ENCODE data around the gene KCNJ10. TPM values are rescaled to one million over a fixed set of nuclear protein-coding genes. Genes with fewer than 3 reads are reported as not detected.

Gene KCNJ10
- total and polyA plus RNA-seq, 5 donors from 2014 or later = not detected

GRCh38 chr1:160021376-160022074, 48.4 kb downstream of the KCNJ10 start:
- Histone ChIP-seq H3K36me3 (ENCODE audit: control insufficient read depth, insufficient read depth, low read length) (no peaks in the 10 kb centered on the region), H3K9me3 (ENCODE audit: control insufficient read depth in 2 of 2, low read length in 2 of 2) (no peaks in the 10 kb centered on the region), H3K27ac (ENCODE audit: insufficient read depth, low read length, poor library complexity, severe bottlenecking) (no peak overlapping the region), H3K4me3 (ENCODE audit: low read depth, low read length) (no peak overlapping the region), H3K27me3 (ENCODE audit: control insufficient read depth, insufficient read depth, low read length) (peaks cover 2% of the 10 kb centered on the region), H3K4me1 (ENCODE audit: control insufficient read depth, insufficient read depth, low read length, poor library complexity, severe bottlenecking) (no peaks in the 10 kb centered on the region)
- Mint-ChIP-seq H3K9me3 (peaks cover 0 to 2% (median 0%) of the 10 kb centered on the region in 7 donors), H3K27me3 (peaks cover 17% of the 10 kb centered on the region), H3K27ac (peak overlapping the region in 1 of 3 donors; percentile 16), H3K36me3 (peaks cover 7% of the 10 kb centered on the region), H3K4me3 (no peak overlapping the region), H3K4me1 (no peaks in the 10 kb centered on the region)
- DNase-seq (no peak), ATAC-seq (ENCODE audit: low read depth in 2 of 2) (no peak)

- Histone ChIP-seq H3K36me3 (ENCODE audit: control insufficient read depth, insufficient read depth, low read length) (no peaks in the 10 kb centered on the region), H3K4me3 (ENCODE audit: low read depth, low read length) (no peak overlapping the region), H3K9me3 (ENCODE audit: control insufficient read depth in 2 of 2, low read length in 2 of 2) (no peaks in the 10 kb centered on the region), H3K27me3 (ENCODE audit: control insufficient read depth, insufficient read depth, low read length) (peaks cover 2% of the 10 kb centered on the region), H3K4me1 (ENCODE audit: control insufficient read depth, insufficient read depth, low read length, poor library complexity, severe bottlenecking) (no peaks in the 10 kb centered on the region), H3K27ac (ENCODE audit: insufficient read depth, low read length, poor library complexity, severe bottlenecking) (no peak overlapping the region)
- Mint-ChIP-seq H3K9me3 (peaks cover 0 to 2% (median 0%) of the 10 kb centered on the region in 7 donors), H3K27ac (peak overlapping the region in 1 of 3 donors; percentile 13), H3K36me3 (no peaks in the 10 kb centered on the region), H3K4me3 (no peak overlapping the region), H3K27me3 (peaks cover 17% of the 10 kb centered on the region), H3K4me1 (no peaks in the 10 kb centered on the region)
- DNase-seq (no peak), ATAC-seq (ENCODE audit: low read depth in 2 of 2) (no peak)
Observed at GRCh38 chr1:160020196-160020595, 49.8 kb downstream of the KCNJ10 start.

- Histone ChIP-seq H3K27ac (ENCODE audit: insufficient read depth, low read length, poor library complexity, severe bottlenecking) (no peak overlapping the region), H3K4me3 (ENCODE audit: low read depth, low read length) (no peak overlapping the region), H3K27me3 (ENCODE audit: control insufficient read depth, insufficient read depth, low read length) (peaks cover 2% of the 10 kb centered on the region), H3K36me3 (ENCODE audit: control insufficient read depth, insufficient read depth, low read length) (no peaks in the 10 kb centered on the region), H3K9me3 (ENCODE audit: control insufficient read depth in 2 of 2, low read length in 2 of 2) (no peaks in the 10 kb centered on the region), H3K4me1 (ENCODE audit: control insufficient read depth, insufficient read depth, low read length, poor library complexity, severe bottlenecking) (no peaks in the 10 kb centered on the region)
- H3K4me1 Mint-ChIP-seq = no peaks in the 10 kb centered on the region
- no peak overlapping the region for H3K27ac Mint-ChIP-seq
- H3K9me3 Mint-ChIP-seq = peaks cover 0 to 2% (median 0%) of the 10 kb centered on the region in 7 donors
- H3K36me3 Mint-ChIP-seq = no peaks in the 10 kb centered on the region
- DNase-seq = no peak
- no peak overlapping the region for H3K4me3 Mint-ChIP-seq
- ATAC-seq (ENCODE audit: low read depth in 2 of 2) = no peak
- peaks cover 18% of the 10 kb centered on the region for H3K27me3 Mint-ChIP-seq
Observed at GRCh38 chr1:160018900-160019299, 51.1 kb downstream of the KCNJ10 start.

GRCh38 chr1:160018347-160018746, 51.6 kb downstream of the KCNJ10 start:
- H3K4me3 Mint-ChIP-seq = no peak overlapping the region
- ATAC-seq (ENCODE audit: low read depth in 2 of 2) (no peak), DNase-seq (no peak)
- H3K27ac ChIP-seq (ENCODE audit: insufficient read depth, low read length, poor library complexity, severe bottlenecking) = no peak overlapping the region
- H3K4me3 ChIP-seq (ENCODE audit: low read depth, low read length) = no peak overlapping the region
- H3K27me3 ChIP-seq (ENCODE audit: control insufficient read depth, insufficient read depth, low read length) = peaks cover 2% of the 10 kb centered on the region
- H3K36me3 Mint-ChIP-seq = no peaks in the 10 kb centered on the region
- peaks cover 24% of the 10 kb centered on the region for H3K27me3 Mint-ChIP-seq
- H3K36me3 ChIP-seq (ENCODE audit: control insufficient read depth, insufficient read depth, low read length) = no peaks in the 10 kb centered on the region
- H3K4me1 Mint-ChIP-seq = no peaks in the 10 kb centered on the region
- no peaks in the 10 kb centered on the region for H3K4me1 ChIP-seq (ENCODE audit: control insufficient read depth, insufficient read depth, low read length, poor library complexity, severe bottlenecking)
- H3K27ac Mint-ChIP-seq = no peak overlapping the region
- H3K9me3 Mint-ChIP-seq = peaks cover 0 to 2% (median 0%) of the 10 kb centered on the region in 7 donors
- H3K9me3 ChIP-seq (ENCODE audit: control insufficient read depth in 2 of 2, low read length in 2 of 2) = no peaks in the 10 kb centered on the region

- Histone ChIP-seq H3K36me3 (ENCODE audit: control insufficient read depth, insufficient read depth, low read length) (no peaks in the 10 kb centered on the region), H3K27me3 (ENCODE audit: control insufficient read depth, insufficient read depth, low read length) (peaks cover 2% of the 10 kb centered on the region), H3K4me1 (ENCODE audit: control insufficient read depth, insufficient read depth, low read length, poor library complexity, severe bottlenecking) (no peaks in the 10 kb centered on the region), H3K4me3 (ENCODE audit: low read depth, low read length) (no peak overlapping the region), H3K9me3 (ENCODE audit: control insufficient read depth in 2 of 2, low read length in 2 of 2) (no peaks in the 10 kb centered on the region), H3K27ac (ENCODE audit: insufficient read depth, low read length, poor library complexity, severe bottlenecking) (no peak overlapping the region)
- DNase-seq (no peak), ATAC-seq (ENCODE audit: low read depth in 2 of 2) (no peak)
- Mint-ChIP-seq H3K4me3 (no peak overlapping the region), H3K27me3 (peaks cover 26% of the 10 kb centered on the region), H3K27ac (no peak overlapping the region), H3K36me3 (no peaks in the 10 kb centered on the region), H3K9me3 (peaks cover 0 to 2% (median 0%) of the 10 kb centered on the region in 7 donors), H3K4me1 (no peaks in the 10 kb centered on the region)
Observed at GRCh38 chr1:160017592-160017991, 52.4 kb downstream of the KCNJ10 start.

GRCh38 chr1:160011781-160012180, 58.2 kb downstream of the KCNJ10 start:
- no peaks in the 10 kb centered on the region for H3K4me1 ChIP-seq (ENCODE audit: control insufficient read depth, insufficient read depth, low read length, poor library complexity, severe bottlenecking)
- ATAC-seq (ENCODE audit: low read depth in 2 of 2) (no peak), DNase-seq (no peak)
- H3K36me3 ChIP-seq (ENCODE audit: control insufficient read depth, insufficient read depth, low read length) = no peaks in the 10 kb centered on the region
- H3K36me3 Mint-ChIP-seq = no peaks in the 10 kb centered on the region
- H3K27me3 ChIP-seq (ENCODE audit: control insufficient read depth, insufficient read depth, low read length) = peaks cover 16% of the 10 kb centered on the region
- H3K4me3 Mint-ChIP-seq = no peak overlapping the region
- H3K9me3 Mint-ChIP-seq = no peaks in the 10 kb centered on the region
- H3K27ac ChIP-seq (ENCODE audit: insufficient read depth, low read length, poor library complexity, severe bottlenecking) = no peak overlapping the region
- no peak overlapping the region for H3K4me3 ChIP-seq (ENCODE audit: low read depth, low read length)
- H3K4me1 Mint-ChIP-seq = no peaks in the 10 kb centered on the region
- peaks cover 35% of the 10 kb centered on the region for H3K27me3 Mint-ChIP-seq
- H3K9me3 ChIP-seq (ENCODE audit: control insufficient read depth in 2 of 2, low read length in 2 of 2) = no peaks in the 10 kb centered on the region
- no peak overlapping the region for H3K27ac Mint-ChIP-seq

- Histone ChIP-seq H3K36me3 (ENCODE audit: control insufficient read depth, insufficient read depth, low read length) (no peaks in the 10 kb centered on the region), H3K27ac (ENCODE audit: insufficient read depth, low read length, poor library complexity, severe bottlenecking) (no peak overlapping the region), H3K9me3 (ENCODE audit: control insufficient read depth in 2 of 2, low read length in 2 of 2) (no peaks in the 10 kb centered on the region), H3K4me3 (ENCODE audit: low read depth, low read length) (no peak overlapping the region), H3K4me1 (ENCODE audit: control insufficient read depth, insufficient read depth, low read length, poor library complexity, severe bottlenecking) (no peaks in the 10 kb centered on the region), H3K27me3 (ENCODE audit: control insufficient read depth, insufficient read depth, low read length) (peaks cover 16% of the 10 kb centered on the region)
- H3K4me1 Mint-ChIP-seq = no peaks in the 10 kb centered on the region
- H3K27ac Mint-ChIP-seq = no peak overlapping the region
- ATAC-seq (ENCODE audit: low read depth in 2 of 2) (no peak), DNase-seq (no peak)
- H3K4me3 Mint-ChIP-seq = no peak overlapping the region
- no peaks in the 10 kb centered on the region for H3K9me3 Mint-ChIP-seq
- no peaks in the 10 kb centered on the region for H3K36me3 Mint-ChIP-seq
- peaks cover 35% of the 10 kb centered on the region for H3K27me3 Mint-ChIP-seq
Observed at GRCh38 chr1:160009801-160010200, 60.2 kb downstream of the KCNJ10 start.

- no peaks in the 10 kb centered on the region for H3K9me3 Mint-ChIP-seq
- Histone ChIP-seq H3K27me3 (ENCODE audit: control insufficient read depth, insufficient read depth, low read length) (peaks cover 16% of the 10 kb centered on the region), H3K27ac (ENCODE audit: insufficient read depth, low read length, poor library complexity, severe bottlenecking) (no peak overlapping the region), H3K4me1 (ENCODE audit: control insufficient read depth, insufficient read depth, low read length, poor library complexity, severe bottlenecking) (no peaks in the 10 kb centered on the region), H3K9me3 (ENCODE audit: control insufficient read depth in 2 of 2, low read length in 2 of 2) (no peaks in the 10 kb centered on the region), H3K4me3 (ENCODE audit: low read depth, low read length) (no peak overlapping the region), H3K36me3 (ENCODE audit: control insufficient read depth, insufficient read depth, low read length) (no peaks in the 10 kb centered on the region)
- H3K27ac Mint-ChIP-seq = no peak overlapping the region
- no peak for ATAC-seq (ENCODE audit: low read depth in 2 of 2)
- no peak for DNase-seq
- peaks cover 35% of the 10 kb centered on the region for H3K27me3 Mint-ChIP-seq
- no peaks in the 10 kb centered on the region for H3K36me3 Mint-ChIP-seq
- H3K4me1 Mint-ChIP-seq = no peaks in the 10 kb centered on the region
- H3K4me3 Mint-ChIP-seq = no peak overlapping the region
Observed at GRCh38 chr1:160009081-160009480, 60.9 kb downstream of the KCNJ10 start.
